ENCODE data around the gene ATAD3B. TPM values are rescaled to one million over a fixed set of nuclear protein-coding genes. Genes with fewer than 3 reads are reported as not detected.

ATAD3B gene
- total and polyA plus RNA-seq, 10 of the 15 experiments (the other 5 are each of a cell fraction or from before 2014, with no cell fraction given): 0.03 to 38.8 (median 23.8) TPM

GRCh38 chr1:1437904-1438376 is 33.6 kb upstream of the ATAD3B start:
- FAIRE-seq (no peak), ATAC-seq (peak; percentile 85), DNase-seq (ENCODE audit: low read depth, low spot score) (peak; percentile 42)
- intact Hi-C loops (cut with micrococcal nuclease; ENCODE audit: unreplicated experiment): no loop called here
- no peak overlapping the region for H3K27ac ChIP-seq (ENCODE audit: control insufficient read depth, insufficient read depth)
- ChIA-PET POLR2A (interaction anchor here (0.6 to 1.7 kb wide), 8 partner anchors 16 to 329 kb away, joined by 3 to 10 read pairs (median 4); partner anchors contain the start of gene CCNL2), CTCF (interaction anchor here (1.0 to 2.3 kb wide), 12 partner anchors 9 to 90 kb away, joined by 3 to 15 read pairs (median 6); partner anchors contain the start of gene AURKAIP1), RAD21 (ENCODE audit: unreplicated experiment) (interaction anchor here (0.8 to 2.0 kb wide), 9 partner anchors 16 to 66 kb away, joined by 3 to 8 read pairs (median 4); partner anchors contain the start of genes AURKAIP1 and MRPL20), SMC1A (ENCODE audit: uncharacterized antibody, unreplicated experiment) (interaction anchor here (0.9 to 1.3 kb wide), 5 partner anchors 23 to 64 kb away, joined by 3 to 4 read pairs (median 3); no protein-coding TSS in a partner anchor)
- no peaks in the 10 kb centered on the region for H3K79me2 ChIP-seq (ENCODE audit: control insufficient read depth, insufficient read depth, low read length)
- no peak overlapping the region for H3K4me3 ChIP-seq
- no peak overlapping the region; the same call in 1 of the 2 replicates for H3K9ac ChIP-seq (ENCODE audit: control insufficient read depth, insufficient read depth, low read length)
- in situ Hi-C loops (cut with MboI): no loop called here
- H3K36me3 ChIP-seq (ENCODE audit: control insufficient read depth in 2 of 2, insufficient read depth in 2 of 2, low read length in 1 of 2): no peaks in the 10 kb centered on the region
- H2AFZ ChIP-seq (ENCODE audit: control insufficient read depth, low read depth, low read length): no peak overlapping the region; the same call in 1 of the 2 replicates
- 33% methylated on average over 11 of the region's 11 CpGs for WGBS (ENCODE audit: insufficient coverage, insufficient replicate concordance, low lambda C conversion rate, missing lambda C conversion rate)
- H4K20me1 ChIP-seq (ENCODE audit: control insufficient read depth, insufficient read depth): no peaks in the 10 kb centered on the region
- peak overlapping the region; percentile 25; the same call in 1 of the 2 replicates for H3K4me2 ChIP-seq (ENCODE audit: control insufficient read depth, insufficient read depth)
- H3K27me3 ChIP-seq (replicated peaks in 1 of 2; ENCODE audit: control insufficient read depth in 2 of 2, insufficient read depth in 2 of 2, low read length in 1 of 2): peaks cover 0 to 11% of the 10 kb centered on the region in 2 experiments; a peak in 3 of 4 replicates
- H3K9me3 ChIP-seq (replicated peaks; ENCODE audit: control insufficient read depth, insufficient read depth, low read length): no peaks in the 10 kb centered on the region
- peaks cover 26% of the 10 kb centered on the region for H3K4me1 ChIP-seq (ENCODE audit: control insufficient read depth, insufficient read depth, low read length)
- BruUV-seq (replicated peaks): no TSS peak
- TF ChIP-seq NR2C2 (IDR thresholded peaks at IDR 0.05; ENCODE audit: borderline replicate concordance, control insufficient read depth, insufficient read length, low read depth) (no peak), BRCA1 (IDR thresholded peaks at IDR 0.05; ENCODE audit: low read depth, low read length) (no peak), CEBPZ (IDR thresholded peaks at IDR 0.05; ENCODE audit: low read depth, low read length) (no peak), SMAD1 (IDR thresholded peaks at IDR 0.05; ENCODE audit: low read depth, partially characterized antibody) (peak; percentile 31), POLR2AphosphoS5 (IDR thresholded peaks at IDR 0.05; ENCODE audit: low read length) (no peak), BCL3 (IDR thresholded peaks at IDR 0.05; ENCODE audit: borderline replicate concordance, insufficient read depth, low read depth, low read length, poor library complexity, severe bottlenecking) (no peak), MTA2 (IDR thresholded peaks at IDR 0.05; ENCODE audit: low read depth) (0 out of 2 replicates have a peak, but pooled peaks have one; percentile 44), NR2F1 (conservative IDR thresholded peaks at IDR 0.05) (peak; percentile 94), SMC3 (IDR thresholded peaks at IDR 0.05; ENCODE audit: borderline replicate concordance, low read length) (peak; percentile 1; the same call in 1 of the 2 replicates), ETV6 (conservative IDR thresholded peaks at IDR 0.05 in 1 of 2, IDR thresholded peaks at IDR 0.05 in 1 of 2; ENCODE audit: borderline replicate concordance in 1 of 2, low read depth in 1 of 2) (no peak), ZNF384 (IDR thresholded peaks at IDR 0.05; ENCODE audit: borderline replicate concordance, low read depth, low read length) (no peak), BHLHE40 (IDR thresholded peaks at IDR 0.05; ENCODE audit: borderline replicate concordance in 1 of 2, low read depth in 2 of 2, low read length in 1 of 2) (peak in 1 of 2 experiments; percentile 34; a peak in 2 of 4 replicates), GABPA (IDR thresholded peaks at IDR 0.05; ENCODE audit: low read depth) (no peak), KDM1A (IDR thresholded peaks at IDR 0.05; ENCODE audit: borderline replicate concordance) (no peak), TAF1 (IDR thresholded peaks at IDR 0.05; ENCODE audit: borderline replicate concordance, low read depth, low read length) (no peak), EZH2 (IDR thresholded peaks at IDR 0.05; ENCODE audit: borderline replicate concordance, control insufficient read depth, low read depth, low read length) (no peak), ZZZ3 (IDR thresholded peaks at IDR 0.05; ENCODE audit: control insufficient read depth, insufficient read length, low read depth) (no peak), HDGF (IDR thresholded peaks at IDR 0.05) (0 out of 2 replicates have a peak, but pooled peaks have one; percentile 43), CBX5 (IDR thresholded peaks at IDR 0.05; ENCODE audit: low read depth) (no peak), NR2C1 (IDR thresholded peaks at IDR 0.05) (peak; percentile 45; the same call in 1 of the 2 replicates)
